Suprapubic skin (tissue), 4 donors: ENCODE measurements around the gene AP4M1. TPM values are rescaled to one million over a fixed set of nuclear protein-coding genes. Genes with fewer than 3 reads are reported as not detected.

Experiments used
- DNase-seq, 2 donors: peaks; one replicate each; pipeline ENCODE4 v3.0.0-alpha.2; 2019; ENCODE audit warnings: low spot score in 2 of 2
- H3K27ac ChIP-seq: fragments of 200-600 bp; sonication (generic); one replicate; pipeline ENCODE4 v1.5.1; 2019
- H3K27me3 ChIP-seq: fragments of 200-600 bp; sonication (generic); one replicate; pipeline ENCODE4 v1.5.1; 2019
- H3K36me3 ChIP-seq: fragments of 200-600 bp; sonication (generic); one replicate; pipeline ENCODE4 v1.5.1; 2019
- H3K4me1 ChIP-seq: fragments of 200-600 bp; sonication (generic); one replicate; pipeline ENCODE4 v1.5.1; 2019
- H3K4me3 ChIP-seq: fragments of 200-600 bp; sonication (generic); one replicate; pipeline ENCODE4 v1.5.1; 2019; ENCODE audit warnings: mild to moderate bottlenecking
- H3K9me3 ChIP-seq: fragments of 200-600 bp; sonication (generic); one replicate; pipeline ENCODE4 v1.5.1; 2019
- EP300 ChIP-seq: sonication (generic); formaldehyde crosslinking; IDR thresholded peaks from one replicate; pipeline ENCODE4 v1.6.1; 2017; ENCODE audit warnings: antibody characterized with exemption
- POLR2A ChIP-seq, 2 donors: fragments of 450-650 bp; IDR thresholded peaks; one replicate each; pipeline ENCODE4 v1.6.1; 2017; ENCODE audit warnings: antibody characterized with exemption in 2 of 2, mild to moderate bottlenecking in 2 of 2, moderate library complexity in 2 of 2
- POLR2AphosphoS5 ChIP-seq, 3 donors: sonication (generic); formaldehyde crosslinking; IDR thresholded peaks; one replicate each; pipeline ENCODE4 v1.6.1; 2017; ENCODE audit warnings: antibody characterized with exemption in 3 of 3
- WGBS: methylation state at CpG from one replicate; pipeline ENCODE4 v1.1.5; 2018; 5-methylcytosine and 5-hydroxymethylcytosine counted together
- total RNA-seq, 4 donors: library from RNA; depleted of rRNA; stranded (reverse); fragments of >200 nt; gene quantifications; one replicate each; pipeline ENCODE4 v1.1.0, GENCODE V29; 2016
- TF ChIP-seq, protein P1 (sequence below), 2 donors: fragments of 200-600 bp in 1 of 2; fragments of 450-650 bp in 1 of 2; sonication (generic) in 1 of 2; IDR thresholded peaks; one replicate each; pipeline ENCODE4 v1.5.1; 2016 to 2019; ENCODE audit warnings: antibody characterized with exemption in 2 of 2, mild to moderate bottlenecking in 1 of 2, moderate library complexity in 1 of 2

Gene AP4M1
- total RNA-seq, 4 donors from 2014 or later, result 16.7 to 33.2 (median 31.8) TPM

DNA sequence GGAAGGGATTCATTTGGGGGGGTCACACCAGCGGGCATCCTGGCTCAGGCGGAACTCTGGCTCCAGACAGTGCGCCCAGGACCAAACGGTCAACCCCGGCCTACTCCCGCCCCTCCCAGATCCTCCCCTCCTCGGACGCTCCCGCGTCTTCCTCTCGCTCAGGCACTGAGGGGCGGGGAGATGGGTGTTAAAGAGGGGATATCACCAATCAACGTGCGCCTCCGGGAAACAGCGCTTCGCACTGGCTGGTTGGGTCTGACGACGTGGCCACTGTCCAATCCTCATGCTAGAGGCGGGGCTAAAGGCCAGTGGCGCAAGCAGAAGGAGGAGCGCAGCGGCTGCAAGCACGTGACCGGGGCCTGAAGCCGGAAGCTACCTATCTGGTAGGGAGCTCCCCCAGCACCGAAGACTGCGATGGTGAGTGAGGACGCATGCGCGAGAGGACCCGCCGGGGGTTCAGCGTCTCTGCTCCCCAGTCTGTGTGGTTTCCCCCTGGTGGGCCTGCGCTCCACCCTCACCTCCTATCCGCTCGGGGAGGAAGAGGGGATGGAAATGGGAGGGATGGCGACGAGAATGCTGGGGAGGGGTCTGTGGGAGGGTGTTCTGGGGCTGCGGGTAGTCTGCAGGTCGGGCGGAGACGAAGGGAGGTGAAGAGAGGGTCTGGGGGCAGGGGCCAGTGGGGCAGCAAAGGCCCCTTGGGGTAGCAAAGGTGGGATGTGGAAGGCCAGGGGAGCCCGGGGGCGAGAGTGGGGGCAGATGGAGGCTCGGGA, 47.3 kb downstream of the AP4M1 start, which contains the start of gene LAMTOR4:
Gene LAMTOR4, plus strand, starts transcription at position 360 of the 770 bp plus-strand sequence. Its CDS starts 55 bp downstream, at position 415.
- TF ChIP-seq, protein P1, sequence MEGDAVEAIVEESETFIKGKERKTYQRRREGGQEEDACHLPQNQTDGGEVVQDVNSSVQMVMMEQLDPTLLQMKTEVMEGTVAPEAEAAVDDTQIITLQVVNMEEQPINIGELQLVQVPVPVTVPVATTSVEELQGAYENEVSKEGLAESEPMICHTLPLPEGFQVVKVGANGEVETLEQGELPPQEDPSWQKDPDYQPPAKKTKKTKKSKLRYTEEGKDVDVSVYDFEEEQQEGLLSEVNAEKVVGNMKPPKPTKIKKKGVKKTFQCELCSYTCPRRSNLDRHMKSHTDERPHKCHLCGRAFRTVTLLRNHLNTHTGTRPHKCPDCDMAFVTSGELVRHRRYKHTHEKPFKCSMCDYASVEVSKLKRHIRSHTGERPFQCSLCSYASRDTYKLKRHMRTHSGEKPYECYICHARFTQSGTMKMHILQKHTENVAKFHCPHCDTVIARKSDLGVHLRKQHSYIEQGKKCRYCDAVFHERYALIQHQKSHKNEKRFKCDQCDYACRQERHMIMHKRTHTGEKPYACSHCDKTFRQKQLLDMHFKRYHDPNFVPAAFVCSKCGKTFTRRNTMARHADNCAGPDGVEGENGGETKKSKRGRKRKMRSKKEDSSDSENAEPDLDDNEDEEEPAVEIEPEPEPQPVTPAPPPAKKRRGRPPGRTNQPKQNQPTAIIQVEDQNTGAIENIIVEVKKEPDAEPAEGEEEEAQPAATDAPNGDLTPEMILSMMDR (IDR thresholded peaks at IDR 0.05), result no peak
- TF ChIP-seq POLR2AphosphoS5 (IDR thresholded peaks at IDR 0.05) (peak in 2 of 3 donors; percentile 47 to 62), EP300 (no peak), POLR2A (IDR thresholded peaks at IDR 0.05) (peak in 1 of 2 donors; percentile 70)
- H3K36me3 ChIP-seq, result peaks cover 12% of the 10 kb centered on the region
- peak within 1 kb of the TSS; percentile 60 for H3K4me3 ChIP-seq
- peak; percentile 99 to 100 for DNase-seq
- no peaks in the 10 kb centered on the region for H3K9me3 ChIP-seq
- H3K27me3 ChIP-seq, result no peaks in the 10 kb centered on the region
- H3K4me1 ChIP-seq, result peaks cover 37% of the 10 kb centered on the region
- peak within 1 kb of the TSS; percentile 84 for H3K27ac ChIP-seq
- WGBS, result under 1% methylated on average over 23 of the region's 46 CpGs

DNA sequence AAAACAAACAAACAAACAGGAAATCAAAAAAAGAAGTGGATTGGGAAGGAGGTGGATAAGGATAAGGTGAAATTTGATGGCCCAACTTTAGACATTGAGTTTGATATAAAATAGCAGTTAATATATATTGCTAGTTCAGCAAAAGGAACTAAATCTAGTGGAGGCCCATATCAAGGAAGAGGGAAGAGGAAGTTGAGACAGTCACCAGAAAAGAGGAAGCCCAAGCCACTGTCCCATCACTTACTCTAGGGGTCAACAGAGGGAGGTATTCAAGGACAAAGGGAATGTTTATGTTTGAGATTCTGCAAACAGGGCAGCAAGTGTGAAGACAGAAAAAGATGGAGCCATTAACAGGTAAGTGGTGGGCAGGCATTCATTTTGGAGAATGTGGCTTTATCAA, 51.0 kb downstream of the AP4M1 start:
- Histone ChIP-seq H3K27ac (no peak overlapping the region), H3K27me3 (no peaks in the 10 kb centered on the region), H3K4me1 (peaks cover 61% of the 10 kb centered on the region), H3K9me3 (no peaks in the 10 kb centered on the region), H3K36me3 (peaks cover 40% of the 10 kb centered on the region), H3K4me3 (no peak overlapping the region)
- TF ChIP-seq POLR2A (IDR thresholded peaks at IDR 0.05) (no peak), EP300 (no peak), POLR2AphosphoS5 (IDR thresholded peaks at IDR 0.05) (no peak)
- TF ChIP-seq, protein P1 (IDR thresholded peaks at IDR 0.05), result no peak
- no peak for DNase-seq

DNA sequence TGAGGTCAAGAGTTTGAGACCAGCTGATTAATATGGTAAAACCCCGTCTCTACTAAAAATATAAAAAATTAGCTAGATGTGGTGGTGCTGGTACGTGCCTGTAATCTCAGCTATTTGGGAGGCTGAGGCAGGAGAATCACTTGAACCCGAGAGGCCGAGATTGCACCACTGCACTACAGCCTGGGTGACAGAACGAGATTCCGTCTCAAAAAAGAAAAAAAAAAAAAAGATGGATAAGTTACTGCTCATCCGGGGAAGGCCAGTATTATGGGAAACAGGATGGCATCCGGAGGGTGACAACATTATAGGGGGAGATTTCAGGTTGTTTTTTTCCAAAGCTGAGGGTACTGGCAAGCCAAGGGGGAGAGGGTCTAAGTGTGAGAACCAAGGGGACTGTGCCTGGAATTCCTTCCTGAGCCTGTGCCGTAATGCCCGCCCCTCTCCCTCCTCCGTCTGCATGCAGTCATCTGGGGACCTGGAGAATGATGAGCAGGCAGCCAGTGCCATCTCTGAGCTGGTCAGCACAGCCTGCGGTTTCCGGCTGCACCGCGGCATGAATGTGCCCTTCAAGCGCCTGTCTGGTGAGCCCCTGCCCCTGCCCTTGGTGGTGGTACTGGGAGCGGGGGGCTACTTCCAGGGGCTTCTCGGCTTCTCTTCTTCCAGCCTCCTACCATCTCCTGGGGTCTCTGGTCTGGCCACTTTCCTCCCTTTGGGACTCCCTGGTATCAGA, 51.7 kb downstream of the AP4M1 start:
- no peak for DNase-seq
- peaks cover 64% of the 10 kb centered on the region for H3K4me1 ChIP-seq
- TF ChIP-seq, protein P1 (IDR thresholded peaks at IDR 0.05), result no peak
- no peak for TF ChIP-seq POLR2AphosphoS5 (IDR thresholded peaks at IDR 0.05)
- no peaks in the 10 kb centered on the region for H3K27me3 ChIP-seq
- H3K27ac ChIP-seq, result no peak overlapping the region
- H3K9me3 ChIP-seq, result no peaks in the 10 kb centered on the region
- peaks cover 40% of the 10 kb centered on the region for H3K36me3 ChIP-seq
- WGBS, result 86% methylated on average over 10 of the region's 18 CpGs
- no peak overlapping the region for H3K4me3 ChIP-seq

DNA sequence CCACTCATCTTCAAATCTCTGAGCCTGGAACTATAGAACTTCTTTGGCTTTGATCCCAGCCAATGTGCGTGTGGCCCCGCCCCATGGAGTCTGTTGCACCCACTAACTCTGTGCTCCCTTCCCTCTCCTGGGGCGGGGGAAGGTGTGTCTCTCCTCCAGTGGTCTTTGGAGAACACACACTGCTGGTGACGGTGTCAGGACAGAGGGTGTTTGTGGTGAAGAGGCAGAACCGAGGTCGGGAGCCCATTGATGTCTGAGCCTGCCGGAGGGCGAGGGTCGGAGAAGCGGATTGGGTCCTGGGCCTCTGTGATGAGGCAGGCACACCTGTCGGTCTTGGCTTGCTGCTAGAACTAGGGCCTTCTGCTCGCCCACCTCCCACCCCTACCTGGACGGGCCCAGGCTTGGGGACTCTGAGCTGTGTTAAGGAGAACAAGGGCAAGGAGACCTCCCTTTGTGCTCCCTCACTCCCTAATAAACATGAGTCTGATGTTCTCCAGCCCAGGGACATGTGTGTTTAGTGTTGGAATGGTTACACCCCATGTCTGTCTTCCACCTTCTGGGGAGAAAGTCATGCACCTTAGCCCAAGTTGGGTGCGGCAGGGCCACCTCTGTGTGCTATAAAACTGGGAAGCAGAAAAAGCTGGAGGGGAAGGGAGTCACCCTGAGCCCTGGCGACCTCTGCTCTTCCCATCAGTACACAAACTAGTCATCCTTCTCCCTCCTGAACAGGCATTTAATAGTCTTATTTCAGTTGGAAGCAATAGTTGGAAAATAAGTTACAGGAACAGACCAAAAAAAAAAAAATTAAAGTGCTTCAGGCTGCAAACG, 52.5 kb downstream of the AP4M1 start:
- TF ChIP-seq, protein P1 (IDR thresholded peaks at IDR 0.05), result no peak
- TF ChIP-seq POLR2AphosphoS5 (IDR thresholded peaks at IDR 0.05), result no peak
- no peak for TF ChIP-seq EP300
- TF ChIP-seq POLR2A (IDR thresholded peaks at IDR 0.05), result no peak
- Histone ChIP-seq H3K27ac (peak overlapping the region; percentile 18), H3K4me3 (no peak overlapping the region), H3K4me1 (peaks cover 63% of the 10 kb centered on the region), H3K36me3 (peaks cover 40% of the 10 kb centered on the region), H3K27me3 (no peaks in the 10 kb centered on the region), H3K9me3 (no peaks in the 10 kb centered on the region)
- 50% methylated on average over 5 of the region's 16 CpGs for WGBS
- DNase-seq, result no peak
